SK-N-MC (cell line): ENCODE results near the gene RBM48.
"Not testable (repeated sequence)": the region's sequence is repeated elsewhere in the genome, so short reads cannot be mapped to it uniquely, and the experiment has no call there.

ENCODE experiments used
- EZH2 ChIP-seq: fragments of 200-600 bp; sonication (generic); IDR thresholded peaks from one replicate; pipeline ENCODE4 v1.6.1; 2017; ENCODE audit warnings: antibody characterized with exemption
- POLR2AphosphoS5 ChIP-seq: IDR thresholded peaks from 2 replicates; pipeline ENCODE4 v1.6.1; 2012; ENCODE audit warnings: mild to moderate bottlenecking, low read depth, low read length, borderline replicate concordance

DNA sequence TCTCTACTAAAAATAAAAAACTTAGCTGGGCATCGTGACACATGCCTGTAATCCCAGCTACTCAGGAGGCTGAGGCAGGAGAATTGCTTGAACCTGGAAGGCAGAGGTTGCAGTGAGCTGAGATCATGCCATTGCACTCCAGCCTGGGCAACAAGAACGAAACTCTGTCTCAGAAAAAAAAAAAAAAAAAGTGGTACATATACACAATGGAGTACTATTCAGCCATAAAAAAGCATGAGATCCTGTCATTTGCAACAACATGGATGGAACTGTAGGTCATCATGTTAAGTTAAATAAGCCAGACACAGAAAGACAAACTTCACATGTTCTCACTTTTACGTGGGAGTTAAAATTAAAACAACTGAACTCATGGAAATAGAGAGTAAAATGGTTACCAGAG is 14.9 kb downstream of the RBM48 start:
- not testable (repeated sequence) for TF ChIP-seq EZH2, POLR2AphosphoS5
